SU-DHL-6 (cell line): ENCODE results near the gene CBLB.

ENCODE experiments used
- H2AFZ ChIP-seq: fragments of 200-600 bp; sonication (generic); 2 replicates; pipeline ENCODE4 v1.6.1; 2014; ENCODE audit warnings: low read depth, mild to moderate bottlenecking, moderate library complexity, mixed read lengths, antibody characterized with exemption, low read length; ENCODE audit not compliant: severe bottlenecking
- H3F3A ChIP-seq: fragments of 200-600 bp; shearing (Covaris generic); 2 replicates; pipeline ENCODE4 v1.6.0; 2016; ENCODE audit warnings: antibody characterized with exemption, mild to moderate bottlenecking; ENCODE audit not compliant: insufficient read depth
- H3K27ac ChIP-seq: fragments of 200-600 bp; sonication (generic); 2 replicates; pipeline ENCODE4 v1.5.1; 2016; ENCODE audit warnings: low read depth, mild to moderate bottlenecking, low read length, moderate library complexity, mixed read lengths
- H3K27me3 ChIP-seq: fragments of 200-600 bp; sonication (generic), shearing (Covaris generic); 2 replicates; pipeline ENCODE4 v1.6.0; 2014; ENCODE audit warnings: mild to moderate bottlenecking, low read length
- H3K36me3 ChIP-seq: fragments of 200-600 bp; sonication (generic); 2 replicates; pipeline ENCODE4 v1.6.1; 2014; ENCODE audit warnings: mild to moderate bottlenecking, low read length, mixed read lengths
- H3K4me2 ChIP-seq: fragments of 300-600, 200-600 bp; shearing (Covaris generic), sonication (generic); 2 replicates; pipeline ENCODE4 v1.6.0; 2014; ENCODE audit warnings: low read length, low read depth, mild to moderate bottlenecking; ENCODE audit not compliant: poor library complexity, severe bottlenecking
- H3K4me3 ChIP-seq: fragments of 200-600 bp; sonication (generic); 2 replicates; pipeline ENCODE4 v1.5.1; 2014; ENCODE audit warnings: antibody characterized with exemption, low read length, mild to moderate bottlenecking, mixed read lengths; ENCODE audit not compliant: insufficient read depth, poor library complexity, severe bottlenecking
- H3K79me2 ChIP-seq: fragments of 200-600 bp; sonication (generic); 2 replicates; pipeline ENCODE4 v1.6.1; 2014; ENCODE audit warnings: mild to moderate bottlenecking, low read length, moderate library complexity; ENCODE audit not compliant: insufficient read depth
- H3K9ac ChIP-seq: fragments of 200-600 bp; sonication (generic); 2 replicates; pipeline ENCODE4 v1.7.0; 2014; ENCODE audit warnings: mild to moderate bottlenecking, low read length
- H3K9me2 ChIP-seq: fragments of 200-600 bp; sonication (generic); replicated peaks from 2 replicates; pipeline ENCODE4 v1.6.1; 2014; ENCODE audit warnings: low read length; ENCODE audit not compliant: insufficient read depth
- H3K9me3 ChIP-seq: fragments of 200-600 bp; sonication (generic); 2 replicates; pipeline ENCODE4 v1.6.1; 2014; ENCODE audit warnings: low read length, mixed read lengths; ENCODE audit not compliant: insufficient read depth
- H4K20me1 ChIP-seq: fragments of 200-600 bp; sonication (generic); 2 replicates; pipeline ENCODE4 v1.6.1; 2014; ENCODE audit warnings: low read depth, mild to moderate bottlenecking, antibody characterized with exemption, low read length, moderate library complexity, mixed read lengths
- CTCF ChIP-seq: fragments of 200-600 bp; sonication (generic); IDR thresholded peaks from one replicate; pipeline ENCODE4 v1.5.1; 2017; ENCODE audit warnings: antibody characterized with exemption, mild to moderate bottlenecking, low read length, moderate library complexity; ENCODE audit not compliant: insufficient read depth, poor library complexity, severe bottlenecking
- EZH2phosphoT487 ChIP-seq: fragments of 200-600 bp; sonication (generic), shearing (Covaris generic); conservative IDR thresholded peaks from 2 replicates; pipeline ENCODE4 v1.6.1; 2018; ENCODE audit warnings: mild to moderate bottlenecking, antibody characterized with exemption, low read length, moderate library complexity, mixed read lengths

Gene CBLB

GRCh38 chr3:105868742-105869530 lies at the start of gene CBLB:
TSS of gene CBLB (minus strand) at chr3:105869012. CDS start at chr3:105867577, 1,435 bp downstream.
- H2AFZ ChIP-seq: peak within 1 kb of the TSS; percentile 85
- peak within 1 kb of the TSS; percentile 97 for H3K4me2 ChIP-seq
- H4K20me1 ChIP-seq: no peaks in the 10 kb centered on the region
- H3K27me3 ChIP-seq: no peaks in the 10 kb centered on the region
- peak within 1 kb of the TSS; percentile 93 for H3K27ac ChIP-seq
- peak within 1 kb of the TSS; percentile 90 for H3K4me3 ChIP-seq
- peak within 1 kb of the TSS; percentile 96 for H3K9ac ChIP-seq
- H3K9me2 ChIP-seq: no peaks in the 10 kb centered on the region
- peaks cover 28% of the 10 kb centered on the region for H3F3A ChIP-seq
- peaks cover 49% of the 10 kb centered on the region for H3K79me2 ChIP-seq
- H3K9me3 ChIP-seq: no peaks in the 10 kb centered on the region
- no peak for TF ChIP-seq EZH2phosphoT487
- no peak for TF ChIP-seq CTCF
- H3K36me3 ChIP-seq: peaks cover 22% of the 10 kb centered on the region

GRCh38 chr3:105916767-105917166 lies 48.0 kb upstream of the CBLB start:
- Histone ChIP-seq H3K27ac (no peak overlapping the region), H3K36me3 (no peaks in the 10 kb centered on the region), H3K79me2 (no peaks in the 10 kb centered on the region), H3K9me3 (peaks cover 11% of the 10 kb centered on the region; the same call in 1 of the 2 replicates), H3K4me3 (no peak overlapping the region), H3K4me2 (no peak overlapping the region), H3K9me2 (no peaks in the 10 kb centered on the region), H3F3A (no peaks in the 10 kb centered on the region), H2AFZ (no peak overlapping the region), H3K9ac (no peak overlapping the region), H4K20me1 (no peaks in the 10 kb centered on the region), H3K27me3 (no peaks in the 10 kb centered on the region)
- TF ChIP-seq EZH2phosphoT487 (no peak), CTCF (no peak)

- Histone ChIP-seq H2AFZ (no peak overlapping the region), H3K9me3 (peaks cover 11% of the 10 kb centered on the region; the same call in 1 of the 2 replicates), H3K36me3 (no peaks in the 10 kb centered on the region), H3K27ac (no peak overlapping the region), H3K4me3 (no peak overlapping the region), H3K4me2 (no peak overlapping the region), H3K9me2 (no peaks in the 10 kb centered on the region), H4K20me1 (no peaks in the 10 kb centered on the region), H3K27me3 (no peaks in the 10 kb centered on the region), H3K79me2 (no peaks in the 10 kb centered on the region), H3K9ac (no peak overlapping the region), H3F3A (no peaks in the 10 kb centered on the region)
- TF ChIP-seq CTCF (no peak), EZH2phosphoT487 (no peak)
Measured at GRCh38 chr3:105915524-105915923, 46.7 kb upstream of the CBLB start.
